IPS-18c (cell line): ENCODE results near the gene CYTH4.

Source experiments
- H3K4me3 ChIP-seq: 2 replicates; pipeline ENCODE4 v1.7.0; 2013; ENCODE audit warnings: low read depth, mild to moderate bottlenecking, low read length, moderate library complexity; ENCODE audit not compliant: insufficient read depth
- H3K9me3 ChIP-seq: one replicate; pipeline ENCODE4 v1.6.1; 2013; ENCODE audit warnings: mild to moderate bottlenecking, low read length, moderate library complexity; ENCODE audit not compliant: control insufficient read depth, insufficient read depth

CYTH4 gene

GRCh38 chr22:37298748-37299495 lies 16.6 kb downstream of the CYTH4 start:
- Histone ChIP-seq H3K4me3 (no peak overlapping the region), H3K9me3 (no peaks in the 10 kb centered on the region)

- H3K9me3 ChIP-seq = no peaks in the 10 kb centered on the region
- no peak overlapping the region for H3K4me3 ChIP-seq
Observed at GRCh38 chr22:37299969-37300509, 17.7 kb downstream of the CYTH4 start.

GRCh38 chr22:37300551-37301017 lies 18.3 kb downstream of the CYTH4 start:
- Histone ChIP-seq H3K9me3 (no peaks in the 10 kb centered on the region), H3K4me3 (no peak overlapping the region)

- H3K9me3 ChIP-seq = no peaks in the 10 kb centered on the region
- H3K4me3 ChIP-seq = no peak overlapping the region
Observed at GRCh38 chr22:37301144-37301830, 19.0 kb downstream of the CYTH4 start.

- Histone ChIP-seq H3K9me3 (no peaks in the 10 kb centered on the region), H3K4me3 (no peak overlapping the region)
Observed at GRCh38 chr22:37302674-37303555, 20.6 kb downstream of the CYTH4 start.

GRCh38 chr22:37303821-37304274 lies 21.5 kb downstream of the CYTH4 start:
- H3K4me3 ChIP-seq = no peak overlapping the region

GRCh38 chr22:37304595-37305343 lies 22.5 kb downstream of the CYTH4 start:
- H3K4me3 ChIP-seq = no peak overlapping the region
- H3K9me3 ChIP-seq = no peaks in the 10 kb centered on the region

More at GRCh38 chr22:37303821-37304274, 21.5 kb downstream of the CYTH4 start:
- no peaks in the 10 kb centered on the region for H3K9me3 ChIP-seq

GRCh38 chr22:37305887-37306286 lies 23.6 kb downstream of the CYTH4 start:
- Histone ChIP-seq H3K4me3 (no peak overlapping the region), H3K9me3 (no peaks in the 10 kb centered on the region)

- H3K9me3 ChIP-seq = no peaks in the 10 kb centered on the region
- no peak overlapping the region for H3K4me3 ChIP-seq
Observed at GRCh38 chr22:37306494-37306829, 24.2 kb downstream of the CYTH4 start.

- Histone ChIP-seq H3K9me3 (no peaks in the 10 kb centered on the region), H3K4me3 (no peak overlapping the region)
Observed at GRCh38 chr22:37308385-37309200, 26.3 kb downstream of the CYTH4 start.

- no peak overlapping the region for H3K4me3 ChIP-seq
- H3K9me3 ChIP-seq = no peaks in the 10 kb centered on the region
Observed at GRCh38 chr22:37309211-37310074, 27.1 kb downstream of the CYTH4 start.

GRCh38 chr22:37310075-37310606 lies 27.8 kb downstream of the CYTH4 start:
- H3K4me3 ChIP-seq = no peak overlapping the region
- H3K9me3 ChIP-seq = no peaks in the 10 kb centered on the region

GRCh38 chr22:37310815-37311595 lies 28.7 kb downstream of the CYTH4 start:
- Histone ChIP-seq H3K9me3 (no peaks in the 10 kb centered on the region), H3K4me3 (no peak overlapping the region)

- no peaks in the 10 kb centered on the region for H3K9me3 ChIP-seq
- H3K4me3 ChIP-seq = no peak overlapping the region
Observed at GRCh38 chr22:37311761-37312312, 29.5 kb downstream of the CYTH4 start.
